Heart right ventricle (tissue), 16 donors: ENCODE results near the gene SNX4. TPM values are rescaled to one million over a fixed set of nuclear protein-coding genes. Genes with fewer than 3 reads are reported as not detected.

Source experiments
- ATAC-seq, 8 donors: fragments of 200-7000 bp; cut with Tn5 transposase; one replicate each; pipeline ENCODE4 v1.9.1; 2020; ENCODE audit warnings: mild to moderate bottlenecking in 8 of 8, moderate library complexity in 8 of 8, moderate number of reproducible peaks in 1 of 8
- DNase-seq, 2 donors: peaks; one replicate each; pipeline ENCODE4 v3.0.0-alpha.2; 2020
- H3K27ac ChIP-seq, 10 donors: fragments of 200-600 bp; sonication (generic) in 2 of 10; one replicate each; pipeline versions ENCODE4 v1.5.0 to v1.8.0; 2020 to 2022; ENCODE audit warnings: mild to moderate bottlenecking in 3 of 10
- H3K27me3 ChIP-seq, 7 donors: fragments of 200-600 bp; one replicate each; pipeline ENCODE4 v1.8.0; 2021 to 2022; ENCODE audit warnings: mild to moderate bottlenecking in 2 of 7
- H3K36me3 ChIP-seq, 9 donors: fragments of 200-600 bp; sonication (generic) in 1 of 9; one replicate each; pipeline versions ENCODE4 v1.5.0 to v1.8.0; 2020 to 2022; ENCODE audit warnings: mild to moderate bottlenecking in 2 of 9
- H3K4me1 ChIP-seq, 9 donors: fragments of 200-600 bp; sonication (generic) in 1 of 9; one replicate each; pipeline versions ENCODE4 v1.5.0 to v1.8.0; 2020 to 2022; ENCODE audit warnings: mild to moderate bottlenecking in 4 of 9
- H3K4me3 ChIP-seq, 10 donors: fragments of 200-600 bp; sonication (generic) in 2 of 10; one replicate each; pipeline versions ENCODE4 v1.5.0 to v1.8.0; 2020 to 2022; ENCODE audit warnings: mild to moderate bottlenecking in 7 of 10, moderate library complexity in 2 of 10
- H3K9me3 ChIP-seq, 11 donors: fragments of 200-600 bp in 10 of 11; sonication (generic) in 2 of 11; one replicate each; pipeline versions ENCODE4 v1.5.0 to v1.8.0; 2013 to 2022; ENCODE audit warnings: mild to moderate bottlenecking in 2 of 11, control low read depth in 1 of 11, moderate library complexity in 1 of 11
- WGBS, 2 donors: extraction: QIAGEN DNeasy Blood & Tissue Kit; methylation state at CpG; one replicate each; pipeline ENCODE4 v1.1.7; 2013; ENCODE audit warnings: inconsistent platforms in 1 of 2; 5-methylcytosine and 5-hydroxymethylcytosine counted together
- intact Hi-C, 10 donors: fragments of 100-400 bp; cut with DNase I; formaldehyde crosslinking; loops; one replicate each; pipeline versions ENCODE4 v1.11.1 to v1.14.2; 2022
- polyA plus RNA-seq, 2 donors: library from polyadenylated mRNA; stranded (reverse); fragments of 200-250 nt; gene quantifications; one replicate each; pipeline ENCODE4 v1.2.3, GENCODE V29; 2013
- total RNA-seq, 10 donors: library from RNA; stranded (reverse); fragmentation: NEBNext Ultra II Directional in 3 of 10; extraction: Animal tissue kit (Norgen Biotek cat#: 25700) in 3 of 10; gene quantifications; one replicate each; pipeline versions ENCODE4 v1.2.1 to v1.2.4, GENCODE V29; 2021 to 2023
- TF ChIP-seq, protein P1 (sequence below), 9 donors: fragments of 200-600 bp; sonication (generic) in 2 of 9; IDR thresholded peaks; one replicate each; pipeline versions ENCODE4 v1.5.0 to v1.8.0; 2021 to 2022; ENCODE audit warnings: antibody characterized with exemption in 9 of 9, mild to moderate bottlenecking in 5 of 9, moderate library complexity in 1 of 9
- donor health status: Arrhythmogenic right ventricular cardiomyopathy.
- donor health status: ischemic (EF 13 %, LVEDD 7.1; RV severe dilation, severe dysfunction).
- donor health status: healthy with polysubstance abuse.
- donor health status: DM: no; HTN: yes; CAD: no.
- donor health status: DM: no; HTN: no; CAD: no.
- donor health status: ischemic (EF 25% LVEDD 6.9; RV normal size, moderate dysfunction).
- donor health status: ischemic (EF 25% LVEDD 5.7; RV mildly dilated, moderate dysfunction).
- donor health status: healthy.
- donor health status: DM: yes; HTN: yes; CAD: no.
- donor health status: Ischemic cardiomyopathy.
- donor health status: ischemic (EF 35%, LVEDD 5.7; RV mildly dilated, moderate dysfunction).
- donor health status: nonischemic (EF 11% LVEDD 7.7; RV severe dilation, severe dysfunction).
- donor health status: DM: yes; HTN: yes; CAD: no.
- donor health status: PGD.
- donor health status: ischemic (EF 29% LVEDD 5.4; RV normal size, mild dysfunction).
- donor health status: nonischemic (EF 23%, LVEDD 6.1; RV moderate dilation, normal function).

Gene SNX4
- total and polyA plus RNA-seq, 12 donors = 15.4 to 25.1 (median 18.8) TPM

DNA sequence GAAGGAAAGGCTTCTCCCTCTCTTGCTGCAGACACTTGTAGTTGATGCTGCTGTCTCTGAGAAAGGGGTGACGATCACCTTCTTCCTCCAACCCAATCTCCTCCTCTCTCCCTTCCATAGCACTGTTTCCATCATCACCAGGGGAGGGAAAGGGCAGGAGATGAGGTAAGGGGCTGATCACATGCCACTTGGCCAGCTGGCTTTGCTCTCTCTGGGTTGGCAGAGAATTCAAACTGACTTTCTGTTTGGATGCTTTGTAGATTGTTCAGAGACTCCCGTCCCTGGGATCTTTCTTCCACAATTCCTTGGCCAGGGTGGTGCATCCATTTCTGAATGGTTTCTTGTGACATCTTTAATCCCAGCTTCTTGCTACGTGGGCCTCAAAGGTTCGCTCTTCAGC lies 101.7 kb downstream of the SNX4 start:
- intact Hi-C loops = loop anchor here in 1 of 10 donors (10.0 kb wide), 1 partner anchor 214 kb away; no protein-coding TSS in a partner anchor
- no peaks in the 10 kb centered on the region for H3K4me1 ChIP-seq
- WGBS, 2 donors = 88 to 90% methylated on average over 4 of the region's 4 CpGs
- TF ChIP-seq, protein P1, sequence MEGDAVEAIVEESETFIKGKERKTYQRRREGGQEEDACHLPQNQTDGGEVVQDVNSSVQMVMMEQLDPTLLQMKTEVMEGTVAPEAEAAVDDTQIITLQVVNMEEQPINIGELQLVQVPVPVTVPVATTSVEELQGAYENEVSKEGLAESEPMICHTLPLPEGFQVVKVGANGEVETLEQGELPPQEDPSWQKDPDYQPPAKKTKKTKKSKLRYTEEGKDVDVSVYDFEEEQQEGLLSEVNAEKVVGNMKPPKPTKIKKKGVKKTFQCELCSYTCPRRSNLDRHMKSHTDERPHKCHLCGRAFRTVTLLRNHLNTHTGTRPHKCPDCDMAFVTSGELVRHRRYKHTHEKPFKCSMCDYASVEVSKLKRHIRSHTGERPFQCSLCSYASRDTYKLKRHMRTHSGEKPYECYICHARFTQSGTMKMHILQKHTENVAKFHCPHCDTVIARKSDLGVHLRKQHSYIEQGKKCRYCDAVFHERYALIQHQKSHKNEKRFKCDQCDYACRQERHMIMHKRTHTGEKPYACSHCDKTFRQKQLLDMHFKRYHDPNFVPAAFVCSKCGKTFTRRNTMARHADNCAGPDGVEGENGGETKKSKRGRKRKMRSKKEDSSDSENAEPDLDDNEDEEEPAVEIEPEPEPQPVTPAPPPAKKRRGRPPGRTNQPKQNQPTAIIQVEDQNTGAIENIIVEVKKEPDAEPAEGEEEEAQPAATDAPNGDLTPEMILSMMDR (IDR thresholded peaks at IDR 0.05) = no peak
- H3K36me3 ChIP-seq = no peaks in the 10 kb centered on the region
- peaks cover 0 to 9% (median 0%) of the 10 kb centered on the region in 11 donors for H3K9me3 ChIP-seq
- DNase-seq = no peak
- H3K4me3 ChIP-seq = no peak overlapping the region
- no peaks in the 10 kb centered on the region for H3K27me3 ChIP-seq
- ATAC-seq = no peak
- H3K27ac ChIP-seq = no peak overlapping the region

DNA sequence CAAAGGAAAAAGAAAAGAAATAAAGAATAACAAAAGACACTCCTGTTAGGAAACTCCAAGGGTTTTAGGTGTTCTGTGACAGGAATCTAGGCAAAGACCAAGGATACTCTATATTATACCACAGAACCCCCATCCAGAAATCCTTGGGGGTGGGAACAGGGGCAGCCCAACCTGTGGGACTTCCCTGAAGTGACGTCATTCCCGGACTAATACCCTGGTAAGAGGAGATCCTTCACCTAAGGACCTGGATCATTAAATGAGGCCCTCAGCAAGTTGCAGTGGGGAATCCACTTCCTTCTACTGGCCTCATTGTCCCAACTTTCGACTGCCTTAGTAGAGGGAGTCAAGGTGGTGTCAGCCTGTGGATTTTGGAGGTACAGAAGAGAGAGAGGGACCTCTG lies 103.8 kb downstream of the SNX4 start:
- WGBS, 2 donors = 81 to 85% methylated on average over 3 of the region's 3 CpGs
- intact Hi-C loops = loop anchor here in 1 of 10 donors (10.0 kb wide), 1 partner anchor 211 kb away; no protein-coding TSS in a partner anchor
- H3K27me3 ChIP-seq = no peaks in the 10 kb centered on the region
- DNase-seq = no peak
- no peaks in the 10 kb centered on the region for H3K4me1 ChIP-seq
- no peaks in the 10 kb centered on the region for H3K36me3 ChIP-seq
- no peak overlapping the region for H3K27ac ChIP-seq
- TF ChIP-seq, protein P1 (IDR thresholded peaks at IDR 0.05) = no peak
- no peak for ATAC-seq
- H3K9me3 ChIP-seq = peaks cover 0 to 9% (median 0%) of the 10 kb centered on the region in 11 donors
- no peak overlapping the region for H3K4me3 ChIP-seq

DNA sequence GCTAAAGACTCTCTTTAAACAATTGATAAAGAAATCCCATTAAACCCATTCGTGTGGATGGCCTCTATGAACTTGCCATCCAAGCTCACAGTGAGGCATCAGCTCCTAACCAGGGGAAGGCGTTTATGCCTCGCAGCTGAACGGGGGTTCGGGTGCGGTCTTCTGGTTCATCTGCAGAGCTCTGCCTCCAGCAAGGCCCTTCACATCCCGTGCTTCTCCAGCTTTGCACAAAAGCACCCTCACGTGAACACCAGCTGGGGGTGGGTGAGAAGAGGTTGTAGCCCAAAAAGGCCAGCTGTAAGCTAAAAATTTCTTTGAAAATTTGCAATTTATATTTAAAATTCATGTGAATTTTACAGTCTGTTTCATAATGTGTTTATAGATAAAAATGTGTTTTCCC lies 105.3 kb downstream of the SNX4 start:
- intact Hi-C loops = loop anchor here in 1 of 10 donors (10.0 kb wide), 1 partner anchor 210 kb away; no protein-coding TSS in a partner anchor
- Histone ChIP-seq H3K4me1 (no peaks in the 10 kb centered on the region), H3K27me3 (no peaks in the 10 kb centered on the region), H3K9me3 (peaks cover 0 to 9% (median 0%) of the 10 kb centered on the region in 11 donors), H3K36me3 (no peaks in the 10 kb centered on the region), H3K4me3 (no peak overlapping the region), H3K27ac (no peak overlapping the region)
- no peak for DNase-seq
- TF ChIP-seq, protein P1 (IDR thresholded peaks at IDR 0.05) = no peak
- WGBS, 2 donors = 74 to 83% methylated on average over 8 of the region's 8 CpGs
- no peak for ATAC-seq

DNA sequence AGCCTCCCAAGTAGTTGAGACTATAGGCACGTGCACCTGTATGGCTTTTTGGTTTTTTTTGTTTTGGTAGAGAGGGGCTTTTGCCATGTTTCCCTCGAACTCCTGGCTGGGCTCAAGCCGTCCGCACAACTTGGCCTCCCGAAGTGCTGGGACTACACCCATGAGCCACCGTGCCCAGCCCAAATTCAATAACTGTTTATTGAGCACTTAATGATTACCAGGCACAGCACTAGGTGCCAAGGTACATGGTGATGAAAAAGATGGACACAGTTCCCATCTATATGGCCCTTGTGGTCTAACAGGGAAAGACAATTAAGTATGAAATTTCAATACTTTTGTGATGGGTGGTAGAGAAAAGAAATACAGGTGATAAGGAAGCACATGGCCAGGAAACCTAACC lies 109.1 kb downstream of the SNX4 start:
- WGBS, 2 donors = 91 to 92% methylated on average over 6 of the region's 6 CpGs
- DNase-seq = no peak
- Histone ChIP-seq H3K27me3 (peaks cover 0 to 4% (median 0%) of the 10 kb centered on the region in 7 donors), H3K9me3 (no peaks in the 10 kb centered on the region), H3K36me3 (no peaks in the 10 kb centered on the region), H3K27ac (no peak overlapping the region), H3K4me3 (no peak overlapping the region), H3K4me1 (no peaks in the 10 kb centered on the region)
- intact Hi-C loops = loop anchor here in 1 of 10 donors (10.0 kb wide), 1 partner anchor 206 kb away; no protein-coding TSS in a partner anchor
- no peak for ATAC-seq
- TF ChIP-seq, protein P1 (IDR thresholded peaks at IDR 0.05) = no peak
